NB4 (cell line): ENCODE measurements around the gene S100A14.
"Not testable (repeated sequence)": the region's sequence is repeated elsewhere in the genome, so short reads cannot be mapped to it uniquely, and the experiment has no call there.

ENCODE experiments used
- DNase-seq: peaks from one replicate; pipeline ENCODE4 v3.0.0; 2010; ENCODE audit warnings: low read depth
- H3K4me3 ChIP-seq: one replicate; pipeline ENCODE4 v1.5.1; 2011; ENCODE audit warnings: mild to moderate bottlenecking, low read depth, low read length, moderate library complexity
- CTCF ChIP-seq: IDR thresholded peaks from one replicate; pipeline ENCODE4 v1.5.1; 2012; ENCODE audit warnings: low read depth, low read length
- MAX ChIP-seq: IDR thresholded peaks from 2 replicates; pipeline ENCODE4 v1.6.1; 2011; ENCODE audit warnings: low read depth, low read length
- MYC ChIP-seq: IDR thresholded peaks from 2 replicates; pipeline ENCODE4 v1.6.1; 2011; ENCODE audit warnings: low read depth, low read length
- POLR2A ChIP-seq: IDR thresholded peaks from 2 replicates; pipeline ENCODE4 v1.6.1; 2011; ENCODE audit warnings: mild to moderate bottlenecking; ENCODE audit not compliant: insufficient read length; ENCODE audit errors: extremely low read depth

Gene S100A14

GRCh38 chr1:153585006-153585405 lies 31.1 kb downstream of the S100A14 start:
- TF ChIP-seq POLR2A (no peak), MAX (no peak), MYC (no peak), CTCF (no peak)
- no peak overlapping the region for H3K4me3 ChIP-seq
- DNase-seq, result no peak

- TF ChIP-seq POLR2A, result no peak
- no peak for TF ChIP-seq MYC
- TF ChIP-seq MAX, result no peak
- no peak for TF ChIP-seq CTCF
- no peak overlapping the region for H3K4me3 ChIP-seq
- no peak for DNase-seq
Observed at GRCh38 chr1:153583976-153584375, 32.1 kb downstream of the S100A14 start.

GRCh38 chr1:153583514-153583913 lies 32.6 kb downstream of the S100A14 start:
- DNase-seq, H3K4me3 ChIP-seq: not testable (repeated sequence)

GRCh38 chr1:153582836-153583235 lies 33.3 kb downstream of the S100A14 start:
- DNase-seq, H3K4me3 ChIP-seq: not testable (repeated sequence)

- no peak for TF ChIP-seq POLR2A
- no peak for TF ChIP-seq MYC
- no peak for TF ChIP-seq MAX
- TF ChIP-seq CTCF, result no peak
- DNase-seq, result no peak
- H3K4me3 ChIP-seq, result no peak overlapping the region
Observed at GRCh38 chr1:153578936-153579335, 37.2 kb downstream of the S100A14 start.

- H3K4me3 ChIP-seq, result no peak overlapping the region
- DNase-seq, result no peak
- no peak for TF ChIP-seq CTCF
- TF ChIP-seq MYC, result no peak
- no peak for TF ChIP-seq MAX
- no peak for TF ChIP-seq POLR2A
Observed at GRCh38 chr1:153578490-153578889, 37.6 kb downstream of the S100A14 start.

- no peak overlapping the region for H3K4me3 ChIP-seq
- no peak for DNase-seq
- no peak for TF ChIP-seq CTCF
- TF ChIP-seq MYC, result no peak
- no peak for TF ChIP-seq MAX
- TF ChIP-seq POLR2A, result no peak
Observed at GRCh38 chr1:153577624-153578051, 38.5 kb downstream of the S100A14 start.
